Lower lobe of right lung (tissue), 2 donors: ENCODE measurements around the gene GMPR. TPM values are rescaled to one million over a fixed set of nuclear protein-coding genes. Genes with fewer than 3 reads are reported as not detected.
"Not testable (repeated sequence)": the region's sequence is repeated elsewhere in the genome, so short reads cannot be mapped to it uniquely, and the experiment has no call there.

Source experiments
- ATAC-seq, 2 donors: fragments of 200-7000 bp; cut with Tn5 transposase; one replicate each; pipeline ENCODE4 v1.9.1; 2020 to 2022; ENCODE audit warnings: mild to moderate bottlenecking in 2 of 2, moderate library complexity in 2 of 2
- DNase-seq: peaks from one replicate; pipeline ENCODE4 v3.0.0-alpha.2; 2020
- H3K27ac ChIP-seq: fragments of 200-600 bp; one replicate; pipeline ENCODE4 v1.8.0; 2022
- H3K27me3 ChIP-seq: fragments of 200-600 bp; one replicate; pipeline ENCODE4 v1.8.0; 2022; ENCODE audit warnings: low read depth
- H3K36me3 ChIP-seq: fragments of 200-600 bp; one replicate; pipeline ENCODE4 v1.8.0; 2022; ENCODE audit warnings: mild to moderate bottlenecking
- H3K4me1 ChIP-seq: fragments of 200-600 bp; one replicate; pipeline ENCODE4 v1.8.0; 2022
- H3K4me3 ChIP-seq: fragments of 200-600 bp; one replicate; pipeline ENCODE4 v1.8.0; 2022; ENCODE audit warnings: mild to moderate bottlenecking
- H3K9me3 ChIP-seq: fragments of 200-600 bp; one replicate; pipeline ENCODE4 v1.8.0; 2022
- CTCF ChIP-seq: fragments of 200-600 bp; IDR thresholded peaks from one replicate; pipeline ENCODE4 v1.8.0; 2022; ENCODE audit warnings: antibody characterized with exemption, mild to moderate bottlenecking
- intact Hi-C: fragments of 100-400 bp; cut with DNase I; formaldehyde crosslinking; loops from one replicate; pipeline ENCODE4 v1.11.0; 2022
- total RNA-seq: library from RNA; stranded (reverse); fragmentation: NEBNext Ultra II Directional; extraction: Animal tissue kit (Norgen Biotek cat#: 25700); gene quantifications from one replicate; pipeline ENCODE4 v1.2.1, GENCODE V29; 2021
- donor health status: DM: no; HTN: yes; CAD: no; lungs with severe emphysema.

The GMPR gene
- total RNA-seq, 1 donor from 2014 or later, result 22.5 TPM

- no peak for DNase-seq
- ATAC-seq, result no peak
- Histone ChIP-seq H3K4me3 (no peak overlapping the region), H3K4me1 (peaks cover 15% of the 10 kb centered on the region), H3K27me3 (no peaks in the 10 kb centered on the region), H3K36me3 (no peaks in the 10 kb centered on the region), H3K9me3 (no peaks in the 10 kb centered on the region), H3K27ac (no peak overlapping the region)
- intact Hi-C loops, result no loop called here
- no peak for TF ChIP-seq CTCF
Observed at GRCh38 chr6:16217156-16217721, 21.1 kb upstream of the GMPR start.

GRCh38 chr6:16222826-16223225, 15.6 kb upstream of the GMPR start:
- Histone ChIP-seq H3K27ac (no peak overlapping the region), H3K27me3 (no peaks in the 10 kb centered on the region), H3K4me3 (no peak overlapping the region), H3K9me3 (no peaks in the 10 kb centered on the region), H3K4me1 (no peaks in the 10 kb centered on the region), H3K36me3 (no peaks in the 10 kb centered on the region)
- no peak for TF ChIP-seq CTCF
- ATAC-seq (no peak), DNase-seq (no peak)
- intact Hi-C loops, result no loop called here

GRCh38 chr6:16223362-16223761, 15.0 kb upstream of the GMPR start:
- Histone ChIP-seq H3K36me3 (no peaks in the 10 kb centered on the region), H3K4me3 (no peak overlapping the region), H3K9me3 (no peaks in the 10 kb centered on the region), H3K27ac (no peak overlapping the region), H3K4me1 (no peaks in the 10 kb centered on the region), H3K27me3 (no peaks in the 10 kb centered on the region)
- intact Hi-C loops, result no loop called here
- DNase-seq, result no peak
- no peak for ATAC-seq
- TF ChIP-seq CTCF, result no peak

GRCh38 chr6:16224409-16224808, 14.0 kb upstream of the GMPR start:
- no peaks in the 10 kb centered on the region for H3K9me3 ChIP-seq
- H3K4me1 ChIP-seq, result peaks cover 3% of the 10 kb centered on the region
- DNase-seq, result no peak
- no peak overlapping the region for H3K27ac ChIP-seq
- no peaks in the 10 kb centered on the region for H3K36me3 ChIP-seq
- no peak overlapping the region for H3K4me3 ChIP-seq
- intact Hi-C loops, result no loop called here
- TF ChIP-seq CTCF, result no peak
- no peak for ATAC-seq
- no peaks in the 10 kb centered on the region for H3K27me3 ChIP-seq

GRCh38 chr6:16225062-16225731, 13.2 kb upstream of the GMPR start:
- intact Hi-C loops, DNase-seq: not testable (repeated sequence)

GRCh38 chr6:16226117-16227047, 12.0 kb upstream of the GMPR start:
- DNase-seq, H3K4me3 ChIP-seq, H3K36me3 ChIP-seq, H3K4me1 ChIP-seq, H3K27me3 ChIP-seq, H3K27ac ChIP-seq, H3K9me3 ChIP-seq, ATAC-seq, intact Hi-C loops: not testable (repeated sequence)

More at GRCh38 chr6:16225062-16225731, 13.2 kb upstream of the GMPR start:
- H3K4me3 ChIP-seq, H3K4me1 ChIP-seq, H3K27me3 ChIP-seq, H3K9me3 ChIP-seq, H3K36me3 ChIP-seq, H3K27ac ChIP-seq, ATAC-seq: not testable (repeated sequence)
